ENCODE measurements around the gene EIF2S2.

DNA sequence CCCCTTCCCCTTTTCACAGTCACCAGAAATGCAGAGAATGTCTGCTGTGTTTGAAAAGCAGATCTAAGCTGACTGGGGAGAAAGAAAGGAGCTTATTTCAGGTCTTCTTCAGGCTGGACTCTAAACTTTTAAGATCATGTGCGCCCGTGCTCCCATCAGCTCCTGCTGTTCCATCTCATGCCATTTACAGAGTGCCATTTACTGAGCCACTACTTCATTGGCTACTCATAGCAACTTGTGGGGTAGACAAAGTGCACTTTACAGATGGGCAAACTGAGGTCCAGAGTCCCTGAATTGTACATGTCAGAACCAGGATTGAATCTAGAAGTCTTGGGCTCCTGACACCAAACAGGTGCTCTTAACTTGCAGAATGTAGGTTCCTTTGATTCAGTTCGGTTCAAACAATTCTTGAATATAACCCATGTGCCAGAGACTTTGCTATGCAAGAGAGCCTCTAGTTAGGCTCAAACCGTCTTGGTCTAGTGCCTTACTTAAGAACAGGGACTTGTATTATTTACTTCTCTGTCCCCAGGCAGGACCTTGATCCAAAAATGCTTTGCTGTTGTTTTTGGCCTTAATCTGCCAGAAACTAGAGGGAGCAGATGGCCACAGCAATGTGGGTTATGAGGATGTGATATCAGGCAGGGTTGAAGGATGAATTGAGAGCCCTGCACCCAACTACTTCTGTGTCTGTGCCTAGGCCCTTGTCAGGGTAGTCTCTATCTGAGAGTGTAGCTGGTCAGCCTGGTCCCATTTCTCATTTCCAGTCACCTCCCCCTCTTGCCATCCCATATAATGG, 61.9 kb downstream of the EIF2S2 start:
- no peak for TF ChIP-seq POLR2A (IDR thresholded peaks at IDR 0.05)
- TF ChIP-seq, protein P1, sequence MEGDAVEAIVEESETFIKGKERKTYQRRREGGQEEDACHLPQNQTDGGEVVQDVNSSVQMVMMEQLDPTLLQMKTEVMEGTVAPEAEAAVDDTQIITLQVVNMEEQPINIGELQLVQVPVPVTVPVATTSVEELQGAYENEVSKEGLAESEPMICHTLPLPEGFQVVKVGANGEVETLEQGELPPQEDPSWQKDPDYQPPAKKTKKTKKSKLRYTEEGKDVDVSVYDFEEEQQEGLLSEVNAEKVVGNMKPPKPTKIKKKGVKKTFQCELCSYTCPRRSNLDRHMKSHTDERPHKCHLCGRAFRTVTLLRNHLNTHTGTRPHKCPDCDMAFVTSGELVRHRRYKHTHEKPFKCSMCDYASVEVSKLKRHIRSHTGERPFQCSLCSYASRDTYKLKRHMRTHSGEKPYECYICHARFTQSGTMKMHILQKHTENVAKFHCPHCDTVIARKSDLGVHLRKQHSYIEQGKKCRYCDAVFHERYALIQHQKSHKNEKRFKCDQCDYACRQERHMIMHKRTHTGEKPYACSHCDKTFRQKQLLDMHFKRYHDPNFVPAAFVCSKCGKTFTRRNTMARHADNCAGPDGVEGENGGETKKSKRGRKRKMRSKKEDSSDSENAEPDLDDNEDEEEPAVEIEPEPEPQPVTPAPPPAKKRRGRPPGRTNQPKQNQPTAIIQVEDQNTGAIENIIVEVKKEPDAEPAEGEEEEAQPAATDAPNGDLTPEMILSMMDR (IDR thresholded peaks at IDR 0.05), result no peak

Data from tibial nerve (tissue), 3 donors.